GM23338 (cell line): ENCODE measurements around the gene SEPTIN8. TPM values are rescaled to one million over a fixed set of nuclear protein-coding genes. Genes with fewer than 3 reads are reported as not detected.

Experiments
- ATAC-seq: fragments of 200-7000 bp; cut with Tn5 transposase; 3 replicates; pipeline ENCODE4 v1.9.1; 2020
- DNase-seq: peaks from one replicate; pipeline ENCODE4 v3.0.0-alpha.2; 2015; ENCODE audit warnings: low spot score
- H2AFZ ChIP-seq: fragments of 200-600 bp; sonication (generic); 2 replicates; pipeline ENCODE4 v1.8.0; 2016; ENCODE audit warnings: antibody characterized with exemption, mild to moderate bottlenecking, moderate library complexity
- H3F3A ChIP-seq: fragments of 200-600 bp; sonication (generic); replicated peaks from 2 replicates; pipeline ENCODE4 v1.8.0; 2017; ENCODE audit warnings: antibody characterized with exemption, mixed run types, low read depth
- H3K27ac ChIP-seq: fragments of 200-600 bp; sonication (generic); 2 replicates; pipeline ENCODE4 v1.6.1; 2016; ENCODE audit warnings: low read depth
- H3K27me3 ChIP-seq: fragments of 200-600 bp; sonication (generic); 2 replicates; pipeline ENCODE4 v1.8.0; 2016; ENCODE audit warnings: mild to moderate bottlenecking, mixed run types, moderate library complexity; ENCODE audit not compliant: insufficient read depth
- H3K36me3 ChIP-seq: fragments of 200-600 bp; sonication (generic); 2 replicates; pipeline ENCODE4 v1.8.0; 2016; ENCODE audit warnings: mild to moderate bottlenecking; ENCODE audit not compliant: insufficient read depth
- H3K4me1 ChIP-seq: fragments of 200-600 bp; sonication (generic); 2 replicates; pipeline ENCODE4 v1.8.0; 2016; ENCODE audit warnings: mild to moderate bottlenecking, moderate library complexity; ENCODE audit not compliant: insufficient read depth
- H3K4me2 ChIP-seq: fragments of 200-600 bp; sonication (generic); 2 replicates; pipeline ENCODE4 v1.7.1; 2017; ENCODE audit warnings: mixed run types
- H3K4me3 ChIP-seq: fragments of 200-600 bp; sonication (generic); 2 replicates; pipeline ENCODE4 v1.6.1; 2016; ENCODE audit warnings: mixed run types
- H3K79me2 ChIP-seq: fragments of 200-600 bp; sonication (generic); replicated peaks from 2 replicates; pipeline ENCODE4 v1.8.0; 2017; ENCODE audit warnings: mild to moderate bottlenecking; ENCODE audit not compliant: insufficient read depth
- H3K9me2 ChIP-seq: fragments of 200-600 bp; sonication (generic); 2 replicates; pipeline ENCODE4 v1.8.0; 2017; ENCODE audit not compliant: insufficient read depth
- H4K20me1 ChIP-seq: fragments of 200-600 bp; sonication (generic); replicated peaks from 2 replicates; pipeline ENCODE4 v1.8.0; 2017; ENCODE audit warnings: mild to moderate bottlenecking; ENCODE audit not compliant: insufficient read depth
- H3K27ac Mint-ChIP-seq: 2 replicates; pipeline ENCODE4 v1.8.0; 2020; ENCODE audit warnings: inconsistent platforms, mild to moderate bottlenecking, moderate library complexity, mixed read lengths
- H3K27me3 Mint-ChIP-seq: 3 replicates; pipeline ENCODE4 v1.8.0; 2022; ENCODE audit warnings: low read depth, mild to moderate bottlenecking, moderate library complexity, mixed read lengths, inconsistent platforms; ENCODE audit not compliant: insufficient read depth, poor library complexity
- H3K36me3 Mint-ChIP-seq: 3 replicates; pipeline ENCODE4 v1.8.0; 2021; ENCODE audit warnings: low read depth, mild to moderate bottlenecking, inconsistent platforms, moderate library complexity, mixed read lengths
- H3K4me1 Mint-ChIP-seq: 3 replicates; pipeline ENCODE4 v1.8.0; 2020; ENCODE audit warnings: mild to moderate bottlenecking, inconsistent platforms, mixed read lengths
- H3K4me3 Mint-ChIP-seq: 3 replicates; pipeline ENCODE4 v1.8.0; 2021; ENCODE audit warnings: moderate library complexity, mild to moderate bottlenecking, inconsistent platforms, mixed read lengths
- H3K9me3 Mint-ChIP-seq: 3 replicates; pipeline ENCODE4 v1.8.0; 2020; ENCODE audit warnings: moderate library complexity, mild to moderate bottlenecking, inconsistent platforms, mixed read lengths
- CREB1 ChIP-seq: fragments of 250-450 bp; sonication (Bioruptor Pico); IDR thresholded peaks from 2 replicates; pipeline ENCODE4 v1.5.0; 2020; ENCODE audit warnings: low read depth, mild to moderate bottlenecking, moderate library complexity
- CTCF ChIP-seq, 2 experiments: fragments of 200-600 bp in 1 of 2; sonication (generic) in 1 of 2; conservative IDR thresholded peaks; 2 replicates each; pipeline versions ENCODE4 v1.5.1 to v1.6.1; 2016 to 2017; ENCODE audit warnings: antibody characterized with exemption in 2 of 2, low read depth in 2 of 2, mild to moderate bottlenecking in 2 of 2, moderate library complexity in 1 of 2
- ETS1 ChIP-seq: IDR thresholded peaks from 2 replicates; pipeline ENCODE4 v1.6.1; 2016; ENCODE audit warnings: antibody characterized with exemption
- EZH2 ChIP-seq: fragments of 200-600 bp; sonication (generic); IDR thresholded peaks from one replicate; pipeline ENCODE4 v1.8.0; 2017; ENCODE audit warnings: antibody characterized with exemption, mild to moderate bottlenecking, low read depth; ENCODE audit not compliant: unreplicated experiment
- JUNB ChIP-seq: IDR thresholded peaks from one replicate; pipeline ENCODE4 v1.6.1; 2016; ENCODE audit warnings: antibody characterized with exemption; ENCODE audit not compliant: unreplicated experiment
- NANOG ChIP-seq: IDR thresholded peaks from 2 replicates; pipeline ENCODE4 v1.6.1; 2016; ENCODE audit warnings: antibody characterized with exemption, borderline replicate concordance
- REST ChIP-seq: IDR thresholded peaks from one replicate; pipeline ENCODE4 v1.6.1; 2018; ENCODE audit warnings: antibody characterized with exemption; ENCODE audit not compliant: unreplicated experiment
- STAT1 ChIP-seq: IDR thresholded peaks from one replicate; pipeline ENCODE4 v1.6.1; 2016; ENCODE audit warnings: antibody characterized with exemption; ENCODE audit not compliant: unreplicated experiment
- ZNF114 ChIP-seq: fragments of 250-450 bp; sonication (Bioruptor Pico); IDR thresholded peaks from 2 replicates; pipeline ENCODE4 v1.5.0; 2020; ENCODE audit warnings: mild to moderate bottlenecking, moderate library complexity
- ZNF331 ChIP-seq: fragments of 250-450 bp; sonication (Bioruptor Pico); IDR thresholded peaks from 2 replicates; pipeline ENCODE4 v1.5.0; 2020; ENCODE audit warnings: low read depth, mild to moderate bottlenecking, moderate library complexity
- polyA plus RNA-seq: library from polyadenylated mRNA; unstranded; fragments of >200 nt; fragmentation: Nextera tagmentation; extraction: Ambion mirVana; gene quantifications from 2 replicates; pipeline ENCODE4 v1.2.1, GENCODE V29; 2016
- total RNA-seq: library from RNA; depleted of rRNA; stranded (reverse); fragments of >200 nt; shearing (Covaris generic); gene quantifications from 2 replicates; pipeline ENCODE4 v1.2.3, GENCODE V29; 2014

The SEPTIN8 gene
- total and polyA plus RNA-seq, 2 experiments from 2014 or later, result 8.8 to 45.0 TPM

- Mint-ChIP-seq H3K9me3 (peaks cover 3% of the 10 kb centered on the region; the same call in 1 of the 3 replicates), H3K27me3 (peaks cover 29% of the 10 kb centered on the region), H3K4me1 (peaks cover 8% of the 10 kb centered on the region), H3K27ac (no peak overlapping the region), H3K36me3 (0 out of 3 replicates have a peak, but pooled peaks cover 3% of the 10 kb centered on the region), H3K4me3 (peak overlapping the region; percentile 35; the same call in 2 of the 3 replicates)
- H3K79me2 ChIP-seq, result no peaks in the 10 kb centered on the region
- ATAC-seq, result no peak
- H2AFZ ChIP-seq, result peak overlapping the region; percentile 72; the same call in 1 of the 2 replicates
- H3K4me2 ChIP-seq, result peak overlapping the region; percentile 48
- H3K36me3 ChIP-seq, result no peaks in the 10 kb centered on the region
- no peak for TF ChIP-seq CTCF (conservative IDR thresholded peaks at IDR 0.05; ENCODE audit: low read depth in 2 of 2)
- TF ChIP-seq ZNF331 (CRISPR knock-in tag), result no peak
- peaks cover 6% of the 10 kb centered on the region for H4K20me1 ChIP-seq
- peaks cover 16% of the 10 kb centered on the region for H3F3A ChIP-seq
- H3K9me2 ChIP-seq, result no peaks in the 10 kb centered on the region
- H3K4me3 ChIP-seq, result peak overlapping the region; percentile 37; the same call in 1 of the 2 replicates
- H3K4me1 ChIP-seq, result peaks cover 13% of the 10 kb centered on the region
- no peak overlapping the region for H3K27ac ChIP-seq
- peaks cover 70% of the 10 kb centered on the region for H3K27me3 ChIP-seq
- peak; percentile 35 for DNase-seq
Measured at GRCh38 chr5:132819468-132819867, 42.4 kb upstream of the SEPTIN8 start.

- Histone ChIP-seq H3K4me2 (no peak overlapping the region), H3F3A (0 out of 2 replicates have a peak, but pooled peaks cover 4% of the 10 kb centered on the region), H2AFZ (no peak overlapping the region), H4K20me1 (peaks cover 6% of the 10 kb centered on the region), H3K27me3 (peaks cover 82% of the 10 kb centered on the region), H3K4me1 (peaks cover 17% of the 10 kb centered on the region; the same call in 1 of the 2 replicates), H3K9me2 (no peaks in the 10 kb centered on the region), H3K36me3 (no peaks in the 10 kb centered on the region), H3K4me3 (no peak overlapping the region), H3K79me2 (no peaks in the 10 kb centered on the region), H3K27ac (no peak overlapping the region)
- no peak for ATAC-seq
- H3K36me3 Mint-ChIP-seq, result peaks cover 3% of the 10 kb centered on the region; the same call in 1 of the 3 replicates
- no peak for DNase-seq
- H3K9me3 Mint-ChIP-seq, result peaks cover 3% of the 10 kb centered on the region; the same call in 1 of the 3 replicates
- H3K27ac Mint-ChIP-seq, result no peak overlapping the region
- H3K4me3 Mint-ChIP-seq, result no peak overlapping the region
- peaks cover 40% of the 10 kb centered on the region for H3K27me3 Mint-ChIP-seq
- H3K4me1 Mint-ChIP-seq, result peaks cover 18% of the 10 kb centered on the region
- TF ChIP-seq NANOG (no peak), JUNB (no peak), CTCF (conservative IDR thresholded peaks at IDR 0.05; ENCODE audit: low read depth in 2 of 2) (no peak), REST (no peak), ZNF114 (CRISPR knock-in tag) (no peak), CREB1 (CRISPR knock-in tag) (no peak), STAT1 (no peak), ETS1 (no peak), EZH2 (no peak)
Measured at GRCh38 chr5:132817011-132817410, 40.0 kb upstream of the SEPTIN8 start.
